HG03460 (cell line): ENCODE data around the gene LAMC2.
A peak's percentile ranks its signal among the peaks of the same experiment; 100 is the strongest.

Experiments used
- ATAC-seq: cut with Tn5 transposase; IDR thresholded peaks from one replicate; pipeline ENCODE4 v1.9.1; 2021; ENCODE audit not compliant: unreplicated experiment

LAMC2 gene

GRCh38 chr1:183167676-183168075, 18.4 kb upstream of the LAMC2 start:
- ATAC-seq = no peak

DNA sequence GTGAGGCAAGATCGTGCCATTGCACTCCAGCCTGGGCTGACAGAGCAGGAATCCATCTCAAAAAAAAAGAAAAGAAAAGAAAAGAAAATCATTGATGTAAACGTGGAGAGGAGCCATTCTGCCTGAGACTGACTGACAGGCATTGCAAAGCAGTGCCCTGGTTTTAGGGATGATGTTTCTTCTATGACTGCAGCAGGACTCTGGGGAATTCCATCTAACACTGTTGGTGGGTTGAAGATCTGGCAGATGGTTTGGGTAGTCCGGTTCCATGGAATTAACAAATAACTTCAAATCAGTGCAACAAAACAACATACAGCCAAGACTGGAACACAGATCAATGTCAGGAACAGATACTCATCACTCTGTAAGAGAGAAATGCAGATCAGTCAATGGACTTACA, 17.8 kb upstream of the LAMC2 start:
- no peak for ATAC-seq

DNA sequence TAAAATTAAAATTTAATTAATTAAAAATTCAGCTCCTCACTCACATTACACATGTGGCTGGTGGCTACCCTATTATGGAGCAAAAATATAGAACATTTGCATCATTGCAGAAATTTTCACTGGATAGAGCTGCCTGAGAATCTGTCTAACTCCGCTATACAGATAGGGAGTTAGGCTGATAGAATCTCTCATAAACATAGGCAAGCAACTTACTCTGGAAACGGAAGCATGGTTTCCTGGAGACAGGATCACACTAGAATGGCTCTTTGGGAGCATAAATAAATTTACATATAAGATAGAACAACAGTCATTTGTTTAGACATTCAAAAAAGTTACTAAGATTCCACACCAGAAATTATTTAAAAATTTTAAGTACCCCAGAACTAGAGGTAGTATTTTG, 12.2 kb upstream of the LAMC2 start:
- no peak for ATAC-seq

GRCh38 chr1:183175631-183176030, 10.4 kb upstream of the LAMC2 start:
- ATAC-seq = no peak

GRCh38 chr1:183178545-183178944, 7.5 kb upstream of the LAMC2 start:
- ATAC-seq = no peak

DNA sequence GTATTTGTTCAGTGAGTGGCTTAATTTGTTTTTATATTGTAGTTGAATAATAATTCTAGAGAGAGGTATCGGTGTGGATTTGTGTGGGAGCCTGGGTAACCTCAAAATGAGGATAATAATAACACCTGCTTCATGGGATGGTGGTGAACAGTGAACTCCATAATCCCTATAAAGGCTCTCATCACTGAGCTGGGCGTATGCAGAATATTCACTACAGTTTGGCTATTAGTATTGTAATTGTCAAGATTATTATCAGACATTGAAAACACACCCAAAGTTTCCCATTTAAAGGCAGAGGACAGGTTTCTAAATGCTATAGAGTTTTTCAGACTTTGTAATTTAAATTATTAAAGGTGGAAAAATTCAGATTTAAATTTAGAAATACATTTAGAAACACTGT, 7.0 kb upstream of the LAMC2 start:
- no peak for ATAC-seq

DNA sequence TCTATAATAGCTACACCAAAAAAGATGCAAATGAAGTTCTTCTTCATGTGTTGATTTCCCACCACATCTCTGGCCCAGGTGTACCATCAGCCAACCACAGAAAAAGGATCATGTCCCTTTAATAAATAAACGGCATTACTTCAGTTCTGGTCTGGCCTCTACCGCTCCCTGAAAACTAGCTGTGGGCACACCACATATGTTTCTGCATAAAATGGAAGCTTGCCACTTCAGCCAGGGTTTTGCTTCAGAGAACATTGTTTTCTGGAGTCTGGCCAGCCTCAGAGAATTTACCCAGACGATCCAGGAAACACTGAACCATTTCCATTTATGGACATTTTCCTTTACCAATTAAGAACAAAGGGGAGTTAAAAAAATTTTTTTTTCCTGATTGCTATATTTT, 5.8 kb upstream of the LAMC2 start:
- ATAC-seq = no peak

GRCh38 chr1:183180634-183181056, 5.4 kb upstream of the LAMC2 start:
- peak; percentile 70 for ATAC-seq

- no peak for ATAC-seq
Measured at GRCh38 chr1:183186841-183187240, 777 bp downstream of the LAMC2 start.

GRCh38 chr1:183188240-183188639, 2.2 kb downstream of the LAMC2 start:
- no peak for ATAC-seq

- no peak for ATAC-seq
Measured at GRCh38 chr1:183191833-183192232, 5.8 kb downstream of the LAMC2 start.

DNA sequence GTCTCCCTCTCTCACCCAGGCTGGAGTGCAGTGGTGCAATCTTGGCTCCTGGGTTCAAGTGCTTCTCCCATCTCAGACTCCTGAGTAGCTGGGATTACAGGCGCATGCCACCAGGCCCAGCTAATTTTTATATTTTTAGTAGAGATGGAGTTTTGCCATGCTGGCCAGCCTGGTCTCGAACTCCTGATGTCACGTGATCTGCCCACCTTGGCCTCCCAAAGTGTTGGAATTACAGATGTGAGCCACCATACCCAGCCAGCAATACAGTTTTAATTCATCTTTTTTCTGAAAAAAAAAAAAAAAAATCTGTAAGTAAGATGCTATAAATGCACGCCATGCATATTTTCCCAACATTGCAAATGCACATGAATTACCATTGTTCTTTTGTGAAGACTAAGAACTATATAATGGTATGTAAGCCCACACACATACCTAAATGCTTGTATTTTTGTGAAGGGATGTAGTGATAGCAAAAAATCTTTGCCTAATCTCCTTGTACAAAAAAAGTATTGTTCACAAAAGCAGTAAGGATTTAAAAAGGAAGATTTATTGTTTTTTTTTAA, 8.0 kb downstream of the LAMC2 start:
- ATAC-seq = no peak

GRCh38 chr1:183194527-183195141, 8.6 kb downstream of the LAMC2 start:
- peak; percentile 99 for ATAC-seq

DNA sequence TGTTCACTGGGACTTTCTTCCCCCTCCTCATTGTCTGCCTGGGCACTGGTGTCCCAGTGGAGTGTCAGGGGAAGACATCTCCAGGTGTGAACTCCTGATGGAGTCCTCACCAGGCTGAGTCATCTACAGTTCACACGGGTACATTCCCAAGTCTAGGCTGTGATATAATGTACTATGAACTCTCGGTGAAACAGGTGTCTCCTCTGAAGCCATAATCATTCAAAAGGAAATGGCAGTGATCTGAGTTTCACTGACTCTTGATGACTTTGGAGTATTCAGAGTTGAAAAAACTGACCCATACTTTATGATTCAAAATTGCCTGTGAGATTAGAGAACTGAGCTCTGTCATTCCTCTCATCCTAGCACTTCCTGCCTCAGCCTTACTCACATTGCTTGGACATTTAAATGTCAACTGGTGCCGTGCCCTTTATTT, 9.1 kb downstream of the LAMC2 start:
- ATAC-seq = peak; percentile 46

- no peak for ATAC-seq
Measured at GRCh38 chr1:183197762-183198161, 11.7 kb downstream of the LAMC2 start.

DNA sequence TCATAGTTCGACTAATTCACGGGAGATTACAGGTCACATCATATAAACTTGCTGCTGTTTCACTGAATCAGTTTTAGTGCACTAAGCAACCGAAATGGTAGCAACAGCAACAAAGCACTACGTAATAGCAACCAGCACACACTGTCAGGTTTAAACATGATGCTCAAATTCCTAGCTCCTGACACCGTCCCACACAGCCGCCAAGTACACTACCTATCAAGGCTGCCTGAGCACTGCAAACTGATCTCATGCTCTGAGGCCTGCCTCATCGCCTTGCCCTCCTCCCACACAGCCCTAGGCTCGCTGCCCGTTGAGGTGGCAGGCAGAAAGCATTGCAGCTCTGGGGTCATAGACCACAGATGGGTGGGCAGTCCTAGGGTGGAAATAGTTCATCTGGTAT, 12.4 kb downstream of the LAMC2 start:
- no peak for ATAC-seq

DNA sequence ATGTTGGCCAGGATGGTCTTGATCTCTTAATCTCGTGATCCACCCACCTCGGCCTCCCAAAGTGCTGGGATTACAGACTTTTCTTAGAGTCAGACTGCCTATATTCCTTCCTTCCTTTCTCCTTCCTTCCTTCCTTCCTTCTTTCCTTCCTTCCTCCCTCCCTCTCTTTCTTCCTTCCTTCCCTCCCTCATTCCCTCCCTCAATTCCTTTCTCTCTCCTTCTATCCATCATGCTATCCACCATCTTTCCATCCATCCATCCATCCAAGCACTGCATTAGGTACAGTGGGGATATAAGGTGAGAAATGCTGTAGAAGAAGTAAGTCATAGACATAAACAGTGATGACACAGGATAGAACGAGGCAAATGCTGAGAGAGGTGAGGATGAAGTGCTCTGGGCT, 13.2 kb downstream of the LAMC2 start:
- ATAC-seq = no peak

DNA sequence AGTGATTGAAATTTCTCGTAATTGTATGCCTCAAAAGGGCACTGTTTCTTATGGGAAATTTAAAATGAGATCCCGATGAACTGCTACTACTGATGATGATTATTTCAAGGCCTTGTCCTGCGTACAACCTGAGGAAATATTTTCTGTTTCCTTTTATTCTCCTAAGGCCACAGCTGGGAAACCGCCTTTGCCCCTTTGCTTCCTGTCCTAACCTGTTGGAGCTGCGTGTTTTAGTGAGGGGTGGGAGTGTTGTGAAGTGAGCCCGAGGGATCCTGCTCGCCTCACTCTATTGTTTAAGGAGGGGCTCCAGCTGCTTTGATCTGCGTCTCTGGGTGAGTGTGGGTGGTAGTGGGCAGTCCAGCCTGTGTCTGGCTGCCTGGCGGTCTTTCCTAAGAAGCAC, 14.4 kb downstream of the LAMC2 start:
- ATAC-seq = no peak

DNA sequence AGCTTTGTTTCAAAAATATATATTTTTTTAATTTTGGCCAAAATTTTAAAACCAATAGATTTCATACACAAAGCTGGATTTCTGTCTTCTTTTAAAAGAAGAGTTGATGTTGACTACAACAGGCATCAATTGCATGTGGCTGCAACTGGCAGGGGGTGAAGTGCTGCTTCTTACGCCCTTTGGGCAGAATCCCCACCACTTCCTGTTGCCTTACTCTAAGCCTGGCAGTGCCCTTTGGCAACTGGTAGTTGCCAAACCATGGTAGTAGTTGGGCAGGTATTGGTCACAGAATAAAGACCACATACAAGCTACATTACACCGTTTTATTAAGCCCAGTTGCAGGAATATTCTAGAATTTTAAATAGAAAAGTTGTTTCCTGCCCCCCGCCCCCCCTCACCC, 17.0 kb downstream of the LAMC2 start:
- ATAC-seq = no peak

- no peak for ATAC-seq
Measured at GRCh38 chr1:183205196-183205781, 19.2 kb downstream of the LAMC2 start.

- ATAC-seq = no peak
Measured at GRCh38 chr1:183206538-183207122, 20.6 kb downstream of the LAMC2 start.

- ATAC-seq = no peak
Measured at GRCh38 chr1:183209533-183210158, 23.6 kb downstream of the LAMC2 start.
